ENCODE results near the gene SAFB.

DNA sequence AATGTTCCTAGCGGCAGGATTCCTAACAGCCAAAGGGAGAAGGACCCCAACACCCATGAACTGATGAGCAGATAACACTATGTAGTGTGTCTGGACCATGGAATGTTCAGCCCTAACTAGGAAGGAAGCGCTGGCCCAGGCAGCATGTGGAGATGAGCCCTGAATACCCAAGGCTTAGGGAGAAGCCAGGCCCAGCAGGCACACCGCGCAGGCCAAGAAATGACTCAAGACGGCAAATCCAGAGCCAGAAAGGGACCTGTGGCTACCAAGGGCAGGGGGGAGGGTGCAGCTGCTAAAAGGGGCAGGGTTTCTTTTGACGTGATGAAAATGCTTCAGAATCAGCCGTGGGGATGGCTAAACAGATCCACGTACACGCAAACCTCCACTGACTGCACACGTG is 34.4 kb upstream of the SAFB start:
- TF ChIP-seq, protein P1, sequence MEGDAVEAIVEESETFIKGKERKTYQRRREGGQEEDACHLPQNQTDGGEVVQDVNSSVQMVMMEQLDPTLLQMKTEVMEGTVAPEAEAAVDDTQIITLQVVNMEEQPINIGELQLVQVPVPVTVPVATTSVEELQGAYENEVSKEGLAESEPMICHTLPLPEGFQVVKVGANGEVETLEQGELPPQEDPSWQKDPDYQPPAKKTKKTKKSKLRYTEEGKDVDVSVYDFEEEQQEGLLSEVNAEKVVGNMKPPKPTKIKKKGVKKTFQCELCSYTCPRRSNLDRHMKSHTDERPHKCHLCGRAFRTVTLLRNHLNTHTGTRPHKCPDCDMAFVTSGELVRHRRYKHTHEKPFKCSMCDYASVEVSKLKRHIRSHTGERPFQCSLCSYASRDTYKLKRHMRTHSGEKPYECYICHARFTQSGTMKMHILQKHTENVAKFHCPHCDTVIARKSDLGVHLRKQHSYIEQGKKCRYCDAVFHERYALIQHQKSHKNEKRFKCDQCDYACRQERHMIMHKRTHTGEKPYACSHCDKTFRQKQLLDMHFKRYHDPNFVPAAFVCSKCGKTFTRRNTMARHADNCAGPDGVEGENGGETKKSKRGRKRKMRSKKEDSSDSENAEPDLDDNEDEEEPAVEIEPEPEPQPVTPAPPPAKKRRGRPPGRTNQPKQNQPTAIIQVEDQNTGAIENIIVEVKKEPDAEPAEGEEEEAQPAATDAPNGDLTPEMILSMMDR (IDR thresholded peaks at IDR 0.05; ENCODE audit: borderline replicate concordance, extremely low read depth, low read length, poor library complexity, severe bottlenecking), result no peak
- TF ChIP-seq EZH2 (IDR thresholded peaks at IDR 0.05; ENCODE audit: borderline replicate concordance, low read depth, low read length, severe bottlenecking), result no peak

All from DND-41 (cell line).